ENCODE measurements around the gene CYBA.
"Not testable (repeated sequence)": the region's sequence is repeated elsewhere in the genome, so short reads cannot be mapped to it uniquely, and the experiment has no call there.

Gene CYBA

DNA sequence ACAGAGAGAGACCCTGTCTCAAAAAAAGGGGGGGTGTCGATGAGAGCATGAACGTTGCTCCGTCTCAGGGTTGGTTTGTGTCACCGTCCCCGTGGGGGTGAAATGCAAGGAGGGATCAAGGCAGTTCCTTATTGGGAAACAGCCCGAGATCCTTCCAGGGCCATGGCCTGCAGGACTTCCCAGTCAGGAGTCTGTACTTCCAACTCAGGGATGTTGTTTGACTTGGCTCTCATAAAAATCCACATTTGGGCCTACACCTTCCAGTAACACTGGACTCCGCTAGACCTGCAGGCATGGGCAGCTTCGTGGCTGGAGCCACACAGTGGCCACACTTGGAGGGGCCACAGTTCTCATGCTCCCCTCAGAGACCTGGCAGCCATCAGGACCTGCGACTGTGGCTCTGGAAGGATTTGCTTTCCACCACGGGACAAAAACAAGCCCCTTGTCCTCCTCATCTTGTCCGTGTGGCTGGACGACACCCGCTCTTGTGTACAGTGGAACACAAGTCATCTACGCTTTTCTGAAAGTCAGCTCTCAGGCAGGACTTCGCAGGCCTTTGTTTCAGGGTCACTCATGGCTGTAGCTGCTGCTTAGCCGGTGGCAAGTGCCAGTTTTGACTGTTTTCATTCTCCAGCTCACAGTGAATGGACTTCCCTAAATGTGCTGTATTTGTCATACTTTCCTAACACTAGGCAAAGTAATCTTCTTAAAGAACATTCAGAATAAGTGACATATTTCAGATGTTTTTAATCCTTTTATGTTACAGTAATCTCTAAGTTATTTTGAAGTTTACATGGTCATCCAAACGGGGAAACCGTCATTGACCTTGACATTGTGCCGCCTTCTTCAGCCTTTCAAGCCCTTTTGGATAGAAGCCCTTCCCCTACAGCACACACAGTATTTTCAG is 36.7 kb downstream of the CYBA start:
- no peak for DNase-seq (ENCODE audit: low spot score)

DNA sequence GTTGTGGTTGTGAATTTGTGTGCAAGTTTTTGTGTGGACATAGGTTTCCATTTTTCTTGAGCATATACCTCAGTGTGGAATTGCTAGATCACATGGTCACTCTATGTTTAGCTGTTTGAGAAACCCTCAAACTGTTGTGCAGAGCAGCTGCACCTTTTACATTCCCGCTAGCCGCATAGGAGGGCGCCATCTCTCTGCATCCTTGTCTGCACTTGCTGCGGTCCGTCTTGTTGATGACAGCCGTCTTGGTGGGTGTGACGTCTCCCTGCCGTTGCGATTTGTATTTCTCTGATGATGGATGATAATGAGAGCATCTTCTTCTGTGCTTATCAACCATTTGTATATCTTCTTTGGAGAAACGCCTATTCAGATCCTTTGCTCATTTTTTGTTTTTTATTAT is 37.6 kb downstream of the CYBA start:
- DNase-seq (ENCODE audit: low spot score): no peak

DNA sequence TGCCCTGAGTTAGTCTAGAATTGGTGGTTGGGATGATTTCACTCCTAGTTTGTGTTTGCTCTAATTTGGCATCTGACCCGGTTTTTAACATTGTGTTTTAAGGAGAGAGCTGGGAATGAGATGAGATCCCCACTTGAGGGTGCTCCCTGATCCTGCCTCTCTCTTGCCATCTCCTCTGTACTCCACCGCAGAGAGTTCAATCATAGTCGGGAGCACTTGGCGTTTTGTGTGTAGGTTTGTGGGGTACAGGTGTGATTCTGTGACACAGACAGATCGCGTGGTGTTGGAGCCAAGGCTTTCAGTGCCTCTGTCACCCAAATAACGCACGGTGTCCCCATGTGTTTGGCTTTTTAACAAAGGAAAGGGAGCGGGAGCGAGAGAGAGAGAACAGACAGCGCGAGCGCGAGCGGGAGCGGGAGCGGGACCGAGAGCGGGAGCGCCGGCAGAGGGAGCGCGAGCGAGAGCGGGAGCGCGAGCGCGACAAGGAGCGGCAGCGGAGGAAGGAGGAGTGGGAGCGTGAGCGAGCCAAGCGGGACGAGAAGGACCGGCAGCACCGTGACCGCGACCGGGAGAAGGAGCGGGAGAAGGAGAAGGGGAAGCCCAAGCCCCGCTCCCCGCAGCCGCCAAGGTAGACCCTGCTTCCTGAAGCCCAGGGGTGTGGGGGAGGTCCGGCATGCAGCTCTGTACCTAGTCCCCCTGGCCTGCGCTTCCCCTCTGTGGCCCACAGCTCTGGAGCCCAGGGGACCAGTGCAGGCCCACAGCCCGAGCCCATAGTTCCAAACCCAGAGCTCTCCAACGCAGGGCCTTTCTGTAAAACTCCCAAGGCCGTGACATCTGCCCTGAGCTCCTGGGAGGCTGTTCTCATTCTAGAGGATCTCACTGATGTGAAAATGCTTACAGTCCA is 39.7 kb downstream of the CYBA start:
- DNase-seq (ENCODE audit: low spot score): no peak

DNA sequence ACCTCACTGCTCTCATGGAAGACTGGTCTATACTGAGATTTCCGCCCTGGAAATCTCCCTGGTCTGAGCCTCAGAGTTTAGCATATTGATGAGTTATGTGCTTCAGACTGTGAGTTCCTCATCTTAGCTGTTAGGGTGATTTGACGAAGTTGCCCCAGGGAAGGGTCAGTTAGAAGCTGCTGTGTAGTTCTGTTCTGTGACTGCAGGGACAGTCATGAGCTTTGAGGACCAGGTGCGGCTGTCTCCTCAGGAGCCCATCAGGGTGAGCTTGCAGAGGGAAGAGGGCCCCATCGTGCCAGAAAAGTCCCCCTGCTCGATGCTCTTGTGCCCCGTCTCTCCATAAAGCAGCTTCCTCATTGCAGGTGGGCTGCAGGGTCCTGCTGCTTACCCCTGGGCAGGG is 40.8 kb downstream of the CYBA start:
- no peak for DNase-seq (ENCODE audit: low spot score)

DNA sequence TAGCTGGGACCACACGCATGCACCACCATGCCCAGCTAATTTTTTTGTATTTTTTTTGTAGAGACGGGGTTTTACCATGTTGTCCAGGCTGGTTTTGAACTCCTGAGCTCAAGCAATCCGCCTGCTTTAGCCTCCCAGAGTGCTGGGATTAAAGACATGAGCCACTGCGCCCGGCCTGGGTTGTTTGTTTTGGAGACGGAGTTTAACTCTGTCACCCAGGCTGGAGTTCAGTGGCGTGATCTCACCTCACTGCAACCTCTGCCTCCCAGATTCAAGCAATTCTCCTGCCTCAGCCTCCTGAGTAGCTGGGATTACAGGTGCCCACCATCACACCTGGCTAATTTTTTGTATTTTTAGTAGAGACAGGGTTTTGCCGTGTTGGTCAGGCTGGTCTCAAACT is 41.4 kb downstream of the CYBA start:
- not testable (repeated sequence) for DNase-seq (ENCODE audit: low spot score)

DNA sequence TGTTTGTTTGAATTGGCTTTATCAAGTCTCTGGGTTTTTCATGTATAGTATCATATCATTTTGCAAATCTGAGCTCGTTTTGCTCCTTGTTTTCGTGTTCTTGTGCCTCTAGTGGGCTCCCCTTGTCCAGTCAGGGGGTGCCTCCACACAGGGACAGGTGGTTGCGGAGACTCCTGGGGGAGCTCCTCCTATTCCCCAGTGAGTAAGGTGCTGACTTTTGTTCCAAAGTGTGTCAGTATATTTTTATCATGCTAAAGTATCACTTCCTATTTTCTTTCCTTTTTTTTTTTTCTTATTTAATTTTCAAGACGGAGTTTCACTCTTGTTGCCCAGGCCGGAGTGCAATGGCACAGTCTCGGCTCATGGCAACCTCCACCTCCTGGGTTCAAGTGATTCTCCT is 42.8 kb downstream of the CYBA start:
- DNase-seq (ENCODE audit: low spot score): no peak

DNA sequence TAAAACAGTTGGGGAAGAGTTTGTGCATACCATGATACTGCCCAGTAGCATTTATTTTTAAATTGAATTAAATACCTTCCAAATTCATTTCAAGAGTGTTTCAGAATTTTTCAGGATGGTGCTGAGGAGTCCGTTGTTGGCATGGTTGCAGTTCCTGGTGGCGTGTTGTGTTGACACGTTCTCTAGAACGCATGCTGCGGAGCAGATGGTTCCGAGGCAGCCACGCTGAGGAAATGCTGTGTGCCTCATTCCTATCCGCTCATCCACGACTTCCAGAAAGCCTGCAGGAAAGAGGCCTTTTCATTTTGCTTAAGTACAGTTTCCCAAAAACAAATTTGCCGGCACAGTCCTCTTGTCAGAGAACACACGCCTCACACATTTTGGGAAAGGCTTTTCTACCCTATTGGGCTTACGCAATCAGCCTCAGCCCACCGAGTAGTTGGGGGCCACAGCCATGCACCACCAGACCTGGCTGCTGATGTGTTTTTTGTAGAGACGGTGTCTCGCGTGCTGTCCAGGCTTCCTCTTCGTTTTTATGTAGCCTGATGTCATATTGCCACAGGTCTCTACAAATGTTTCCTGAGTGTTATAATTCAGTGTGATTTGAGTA is 44.6 kb downstream of the CYBA start:
- DNase-seq (ENCODE audit: low spot score): no peak

DNA sequence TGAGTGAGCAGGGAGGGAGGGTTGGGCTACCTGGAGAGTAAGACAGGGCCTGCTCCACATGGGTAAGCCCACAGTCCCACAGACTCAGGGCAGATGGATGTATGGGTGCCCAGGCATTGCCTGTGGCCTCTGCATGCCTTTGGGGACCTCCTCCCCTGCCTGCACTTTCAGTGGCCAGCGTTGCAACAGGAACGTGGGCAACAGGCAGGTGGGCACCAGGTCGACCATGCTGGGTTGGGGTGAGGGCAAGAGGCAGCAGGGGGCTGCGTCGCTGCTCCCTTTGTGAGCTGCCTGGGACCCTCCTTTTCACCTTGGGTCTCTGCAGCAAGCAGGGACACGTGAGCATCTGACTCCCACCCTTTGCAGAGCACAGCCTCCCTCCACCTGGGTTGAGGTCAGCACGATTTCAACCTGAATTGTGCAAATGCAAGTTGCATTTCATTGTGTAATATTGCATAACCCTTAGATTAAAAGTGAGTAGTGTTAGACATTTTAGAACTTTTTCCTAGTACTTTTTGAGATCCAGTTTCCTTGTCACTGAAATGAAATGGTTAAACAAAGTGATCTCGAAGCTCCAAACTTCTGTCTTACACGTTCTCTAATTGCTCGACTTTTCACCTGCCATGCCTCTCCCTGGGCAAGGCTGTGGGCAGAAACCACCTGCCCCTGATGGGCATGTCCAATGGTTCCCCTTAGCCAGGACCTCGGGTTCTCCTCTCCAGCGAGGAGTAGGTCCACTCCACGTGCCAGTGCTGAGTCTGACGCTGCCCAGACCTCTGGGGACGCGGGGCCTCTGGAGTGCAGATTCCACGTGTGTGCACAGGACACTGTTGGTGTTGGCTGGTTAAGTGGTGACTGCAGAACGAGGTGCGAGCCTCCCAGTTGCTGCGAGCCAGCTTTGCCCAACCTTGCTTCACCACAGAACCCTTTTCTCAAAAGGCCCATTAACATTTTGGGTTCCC is 45.4 kb downstream of the CYBA start:
- DNase-seq (ENCODE audit: low spot score): no peak

DNA sequence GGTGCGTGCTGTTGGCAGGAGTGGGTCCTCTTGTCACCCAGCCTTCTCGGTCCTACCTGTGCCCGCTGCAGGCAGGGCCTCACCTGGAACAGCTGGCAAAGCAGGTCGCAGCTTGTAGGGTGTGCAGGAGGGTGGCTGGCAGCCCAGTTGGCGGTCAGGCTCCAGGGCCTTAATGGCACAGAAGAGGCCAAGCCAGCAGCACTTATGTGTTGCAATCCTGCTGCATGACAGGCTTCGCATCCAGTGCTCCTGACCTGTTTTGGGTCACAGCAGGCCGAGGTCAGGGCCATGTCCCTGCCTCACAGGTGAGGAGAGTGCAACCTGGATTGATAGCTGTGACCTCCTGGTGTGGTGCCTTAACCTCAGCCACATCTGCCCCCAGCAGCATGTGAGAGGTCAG is 48.8 kb downstream of the CYBA start:
- DNase-seq (ENCODE audit: low spot score): no peak

DNA sequence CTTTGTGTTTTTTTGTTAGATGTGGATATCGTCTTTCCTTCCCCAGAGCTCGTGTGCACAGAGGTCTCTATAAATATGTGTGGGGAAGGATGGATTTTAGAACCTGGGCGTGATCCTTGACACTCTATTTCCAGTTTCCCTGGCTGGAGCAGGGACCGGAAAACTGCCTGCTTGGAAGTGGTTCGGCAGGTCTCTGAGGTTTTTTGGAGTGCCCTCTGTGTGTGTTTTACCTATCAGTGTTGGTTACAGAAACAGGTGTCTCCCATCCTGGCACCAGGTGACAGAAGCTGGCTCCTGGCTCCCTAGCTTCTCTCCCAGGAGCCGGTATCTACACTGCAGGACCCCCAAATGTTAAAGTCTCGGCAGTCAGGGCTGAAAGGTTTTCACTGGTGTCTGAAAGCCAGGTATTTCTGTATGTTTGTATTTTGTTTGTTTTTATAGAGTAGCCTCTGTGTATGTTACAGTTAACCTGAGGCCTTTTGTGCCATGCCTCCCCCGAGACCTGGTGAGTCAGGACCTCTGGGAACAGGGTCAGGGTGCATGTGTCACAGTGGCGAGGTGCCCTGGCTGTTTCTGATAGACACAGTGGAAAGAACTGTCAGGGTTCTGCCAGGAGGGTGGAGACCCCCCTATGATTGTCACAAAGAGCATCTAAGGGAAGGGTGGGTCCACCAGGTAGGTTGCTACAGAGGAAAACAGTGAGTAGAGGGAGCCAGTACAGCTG is 49.4 kb downstream of the CYBA start:
- DNase-seq (ENCODE audit: low spot score): no peak

DNA sequence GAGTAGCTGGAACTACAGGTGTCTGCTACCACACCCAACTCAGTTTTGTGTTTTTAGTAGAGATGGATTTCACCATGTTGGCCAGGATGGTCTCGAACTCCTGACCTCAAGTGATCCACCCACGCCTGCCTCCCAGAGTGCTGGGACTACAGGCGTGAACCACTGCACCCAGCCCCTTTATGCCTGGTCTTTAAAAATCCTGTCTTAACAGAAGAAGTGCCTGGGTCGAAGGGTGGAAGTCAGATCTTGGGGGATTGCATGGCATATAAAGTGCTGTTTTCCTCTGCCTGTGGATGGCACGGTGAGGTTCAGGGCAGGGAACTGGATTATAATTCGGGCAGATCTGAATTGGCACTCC is 50.3 kb downstream of the CYBA start:
- no peak for DNase-seq (ENCODE audit: low spot score)

DNA sequence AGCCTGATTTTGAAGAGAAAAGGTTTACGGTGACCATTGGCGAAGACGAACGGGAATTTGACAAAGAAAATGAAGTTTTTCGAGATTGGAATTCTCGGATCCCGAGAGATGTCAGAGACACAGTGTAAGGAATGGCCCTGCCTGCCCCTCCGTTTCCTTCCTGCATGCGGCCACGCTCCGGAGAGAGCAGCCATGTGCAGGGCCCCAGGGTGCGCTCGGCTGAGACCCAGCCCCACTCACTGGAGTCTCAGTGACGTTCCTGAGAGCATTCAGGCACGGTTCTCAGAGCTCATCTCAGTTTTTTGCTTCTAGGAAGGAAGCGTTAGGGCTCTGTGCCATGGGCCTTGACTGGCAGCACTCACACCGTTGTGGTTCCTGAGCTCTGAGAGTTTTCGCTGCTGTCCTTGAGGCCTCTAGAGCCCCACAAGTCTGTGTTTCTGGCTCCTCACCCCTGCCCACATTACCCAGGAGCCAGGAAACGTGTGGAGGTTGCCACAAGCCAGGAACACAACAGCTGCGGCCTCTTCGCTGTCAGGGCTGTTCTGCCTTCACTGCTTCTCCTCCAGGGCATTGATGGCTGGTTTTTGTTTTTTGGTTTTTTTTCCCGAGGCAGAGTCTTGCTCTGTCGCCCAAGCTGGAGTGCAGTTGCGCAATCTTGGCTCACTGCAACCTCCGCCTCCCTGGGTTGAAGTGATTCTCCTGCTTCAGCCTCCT is 50.9 kb downstream of the CYBA start:
- no peak for DNase-seq (ENCODE audit: low spot score)

DNA sequence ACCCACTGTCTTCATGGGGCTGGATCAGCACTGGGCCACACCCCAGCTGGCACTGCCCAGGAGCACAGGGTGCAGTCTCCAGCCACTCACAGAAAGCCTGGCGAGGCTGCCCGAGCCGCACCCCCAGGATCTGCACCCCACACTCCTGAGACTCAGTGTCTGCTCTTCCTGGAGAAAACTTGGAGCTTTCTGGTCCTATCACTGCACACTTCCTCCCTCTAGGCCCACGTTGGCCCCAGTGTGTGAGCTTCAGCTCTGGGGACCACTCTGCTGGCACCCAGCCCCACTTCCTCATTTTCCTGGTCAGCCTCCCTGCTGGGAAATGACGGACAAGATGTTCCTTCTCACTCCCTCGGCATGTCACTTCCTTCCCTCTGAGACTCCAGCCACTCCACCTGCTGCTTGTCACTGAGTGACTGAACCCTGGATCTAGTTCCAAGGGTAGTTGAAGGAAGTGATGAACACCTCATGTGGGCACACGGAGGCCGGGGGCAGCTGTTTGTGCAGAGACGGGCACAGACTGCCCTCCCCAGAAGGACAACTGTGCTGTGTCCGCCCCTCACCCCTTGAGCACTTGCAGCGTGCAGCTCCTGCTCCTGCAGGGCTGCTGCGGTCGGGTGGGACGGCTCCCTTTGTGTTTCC is 51.6 kb downstream of the CYBA start:
- DNase-seq (ENCODE audit: low spot score): no peak

DNA sequence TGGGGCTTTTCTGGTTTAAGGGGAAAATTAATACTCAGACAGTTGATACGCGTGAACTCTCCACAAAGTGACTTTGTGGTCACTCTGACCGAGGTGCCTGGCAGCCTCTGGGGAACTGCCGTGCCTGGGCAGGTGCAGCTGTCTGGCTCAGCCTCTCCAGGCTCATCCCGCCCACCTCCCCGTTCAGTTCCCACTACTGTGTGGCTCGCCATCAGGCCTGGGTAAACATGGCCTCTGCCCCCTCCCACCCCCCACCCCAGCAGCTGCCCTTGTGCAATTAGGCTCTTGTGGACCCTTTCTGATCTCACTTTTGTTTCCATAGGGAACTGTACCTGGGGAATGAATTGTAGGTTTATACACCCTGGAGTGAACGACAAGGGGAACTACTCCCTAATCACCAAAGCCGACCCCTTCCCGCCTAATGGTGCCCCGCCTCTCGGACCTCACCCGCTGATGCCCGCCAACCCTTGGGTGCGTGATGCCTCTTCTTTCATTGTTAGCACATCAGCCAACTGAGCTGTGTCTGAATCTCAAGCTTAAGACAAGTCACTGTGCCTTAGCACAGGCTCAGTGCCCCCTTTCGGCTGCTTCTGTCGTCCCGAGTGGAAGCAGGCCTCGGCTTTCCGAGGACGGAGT is 52.9 kb downstream of the CYBA start:
- DNase-seq (ENCODE audit: low spot score): no peak

DNA sequence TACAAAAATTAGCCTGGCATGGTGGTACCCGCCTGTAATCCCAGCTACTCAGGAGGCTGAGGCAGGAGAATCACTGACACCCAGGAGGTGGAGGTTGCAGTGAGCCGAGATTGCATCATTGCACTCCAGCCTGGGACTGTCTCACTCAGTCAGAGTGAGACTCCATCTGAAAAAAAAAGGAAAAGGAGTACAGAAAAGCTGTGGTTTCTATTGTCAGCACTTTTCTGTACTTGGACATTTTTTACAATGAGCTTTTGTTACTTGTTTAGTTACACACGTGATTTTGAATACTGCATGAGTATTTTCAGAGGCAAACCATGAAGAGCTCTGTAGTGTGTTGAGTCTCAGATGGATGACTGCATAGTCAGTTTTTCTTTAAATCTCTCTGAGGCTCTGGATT is 54.4 kb downstream of the CYBA start:
- DNase-seq (ENCODE audit: low spot score): no peak

DNA sequence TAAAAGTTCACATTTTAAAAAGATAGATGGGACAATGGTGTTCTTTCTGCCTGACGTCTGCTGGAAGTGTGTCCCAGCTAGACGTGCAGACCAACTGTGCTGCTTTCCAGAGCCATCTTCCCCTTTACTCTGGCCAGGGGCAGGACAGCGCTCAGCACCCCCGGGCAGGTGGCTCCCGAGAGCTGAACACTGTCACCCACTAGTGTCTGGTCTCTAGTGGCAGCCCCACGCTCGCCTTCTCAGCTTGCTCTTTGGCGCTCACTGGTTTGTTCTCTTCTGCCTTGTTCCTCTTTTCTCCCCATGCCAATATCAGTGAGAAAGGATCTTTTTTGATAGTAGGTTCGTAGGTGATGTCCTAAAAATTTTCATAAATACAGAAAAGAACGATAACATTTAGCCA is 54.9 kb downstream of the CYBA start:
- no peak for DNase-seq (ENCODE audit: low spot score)

DNA sequence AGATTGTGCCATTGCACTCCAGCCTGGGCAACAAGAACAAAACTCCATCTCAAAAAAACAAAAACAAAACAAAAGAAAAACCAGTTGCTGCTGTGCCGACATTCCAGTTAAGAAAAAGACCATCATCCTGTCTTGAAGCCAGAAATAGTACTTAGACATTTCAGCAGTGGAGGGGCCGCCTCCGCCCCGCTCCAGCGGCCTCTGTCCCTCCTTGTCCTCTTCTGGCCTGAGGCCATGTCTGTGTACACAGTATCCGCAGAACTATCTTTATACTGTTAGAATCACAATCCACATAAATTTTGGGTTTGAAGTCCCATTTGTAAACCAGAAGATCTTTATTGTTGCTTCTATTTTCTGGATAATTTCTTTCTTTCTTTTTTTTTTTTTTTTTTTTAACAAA is 55.8 kb downstream of the CYBA start:
- DNase-seq (ENCODE audit: low spot score): no peak

DNA sequence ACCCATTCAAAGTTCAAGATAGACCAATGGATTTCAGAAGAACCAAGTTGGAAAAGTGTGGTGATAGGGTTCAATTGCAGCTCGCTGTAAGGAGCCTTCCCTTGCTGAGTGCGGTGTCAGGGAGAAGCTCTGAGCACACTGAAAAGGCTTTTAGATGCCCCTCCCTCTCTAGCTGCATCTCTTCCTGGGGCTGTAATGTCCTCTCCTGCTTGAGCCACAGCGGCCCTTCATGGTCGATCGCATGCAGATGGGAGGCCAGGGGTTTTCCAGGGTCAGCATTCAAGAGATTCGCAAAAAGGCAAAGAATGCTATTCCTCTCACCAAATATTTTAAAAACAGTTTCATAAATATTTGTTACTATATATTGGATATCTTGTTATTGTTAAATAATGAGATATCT is 56.9 kb downstream of the CYBA start:
- no peak for DNase-seq (ENCODE audit: low spot score)

DNA sequence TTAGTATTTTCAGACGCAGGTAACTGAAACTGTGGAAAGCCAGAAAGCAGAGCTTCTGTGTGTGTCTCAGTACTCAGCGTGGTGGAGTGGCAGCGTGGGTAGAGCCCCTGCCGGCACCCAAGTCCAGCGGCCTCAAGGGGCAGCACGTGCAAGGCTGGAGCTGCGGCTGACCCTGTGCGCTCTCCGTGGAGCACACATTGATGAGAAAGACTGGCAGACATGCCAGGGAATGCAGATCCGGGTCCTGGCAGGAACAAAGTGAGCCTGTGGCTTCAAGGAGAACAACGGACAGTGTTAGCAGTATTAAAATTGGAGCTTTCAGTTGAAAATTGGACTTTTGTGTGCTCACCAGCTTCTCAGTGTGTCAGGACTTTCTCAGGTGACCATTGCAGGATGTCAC is 57.4 kb downstream of the CYBA start:
- DNase-seq (ENCODE audit: low spot score): no peak

Data from CD4-positive, alpha-beta T cell treated with Interleukin-15 for 4 hours (primary cell).